MM.1S (cell line): ENCODE data around the gene ABHD18.

Experiments
- DNase-seq: peaks from one replicate; pipeline ENCODE4 v3.0.0-alpha.2; 2015
- H2AFZ ChIP-seq: fragments of 300-600 bp; sonication (generic); 2 replicates; pipeline ENCODE4 v1.6.0; 2016; ENCODE audit warnings: antibody characterized with exemption, low read length
- H3F3A ChIP-seq: fragments of 300-600 bp; sonication (generic); 2 replicates; pipeline ENCODE4 v1.6.1; 2016; ENCODE audit warnings: mild to moderate bottlenecking, antibody characterized with exemption, low read length, moderate library complexity, mixed read lengths; ENCODE audit not compliant: insufficient read depth
- H3K27ac ChIP-seq: fragments of 300-600 bp; sonication (generic); 2 replicates; pipeline ENCODE4 v1.5.1; 2016; ENCODE audit warnings: mild to moderate bottlenecking, low read length
- H3K27me3 ChIP-seq: fragments of 300-600 bp; sonication (generic); replicated peaks from 2 replicates; pipeline ENCODE4 v1.6.0; 2016; ENCODE audit warnings: low read length; ENCODE audit not compliant: insufficient read depth
- H3K36me3 ChIP-seq: fragments of 300-600 bp; sonication (generic); replicated peaks from 2 replicates; pipeline ENCODE4 v1.6.1; 2016; ENCODE audit warnings: mild to moderate bottlenecking, low read length, mixed read lengths; ENCODE audit not compliant: insufficient read depth
- H3K4me1 ChIP-seq: fragments of 300-600 bp; sonication (generic); 2 replicates; pipeline ENCODE4 v1.6.1; 2016; ENCODE audit warnings: low read length, mixed read lengths
- H3K4me2 ChIP-seq: fragments of 300-600 bp; sonication (generic); 2 replicates; pipeline ENCODE4 v1.6.0; 2016; ENCODE audit warnings: low read depth, low read length
- H3K4me3 ChIP-seq: fragments of 300-600 bp; sonication (generic); 2 replicates; pipeline ENCODE4 v1.5.1; 2016; ENCODE audit warnings: low read length, mixed read lengths
- H3K79me2 ChIP-seq: fragments of 300-600 bp; sonication (generic); 2 replicates; pipeline ENCODE4 v1.6.1; 2016; ENCODE audit warnings: mixed run types, low read length, mixed read lengths
- H3K9ac ChIP-seq: fragments of 300-600 bp; sonication (generic); 2 replicates; pipeline ENCODE4 v1.6.1; 2016; ENCODE audit warnings: low read length, mixed read lengths
- H3K9me2 ChIP-seq: fragments of 300-600 bp; sonication (generic); replicated peaks from 2 replicates; pipeline ENCODE4 v1.6.1; 2016; ENCODE audit warnings: mild to moderate bottlenecking, low read length, mixed read lengths; ENCODE audit not compliant: insufficient read depth
- H3K9me3 ChIP-seq: fragments of 300-600 bp; sonication (generic); replicated peaks from 2 replicates; pipeline ENCODE4 v1.6.1; 2016; ENCODE audit warnings: mild to moderate bottlenecking, low read length, mixed read lengths; ENCODE audit not compliant: insufficient read depth
- H4K20me1 ChIP-seq: fragments of 300-600 bp; sonication (generic); 2 replicates; pipeline ENCODE4 v1.6.1; 2016; ENCODE audit warnings: mild to moderate bottlenecking, low read length, moderate library complexity, mixed read lengths; ENCODE audit not compliant: insufficient read depth
- CTCF ChIP-seq: fragments of 300-600 bp; sonication (generic); IDR thresholded peaks from 2 replicates; pipeline ENCODE4 v1.5.1; 2016; ENCODE audit warnings: antibody characterized with exemption, low read length, mixed read lengths
- EZH2 ChIP-seq: fragments of 300-600 bp; sonication (generic); optimal IDR thresholded peaks from 2 replicates; pipeline ENCODE3; 2017; ENCODE audit warnings: low read depth, mild to moderate bottlenecking, antibody characterized with exemption, low read length, mixed read lengths
- EZH2phosphoT487 ChIP-seq: fragments of 300-600 bp; sonication (generic); IDR thresholded peaks from 2 replicates; pipeline ENCODE4 v1.6.1; 2018; ENCODE audit warnings: antibody characterized with exemption, low read length

The ABHD18 gene

GRCh38 chr4:128056396-128056795 lies 91.2 kb downstream of the ABHD18 start:
- no peaks in the 10 kb centered on the region for H3K36me3 ChIP-seq
- H3K4me3 ChIP-seq = no peak overlapping the region
- H3K79me2 ChIP-seq = no peaks in the 10 kb centered on the region
- DNase-seq = no peak
- no peak overlapping the region for H3K9ac ChIP-seq
- H3F3A ChIP-seq = peaks cover 6% of the 10 kb centered on the region
- no peak overlapping the region for H3K4me2 ChIP-seq
- no peaks in the 10 kb centered on the region for H4K20me1 ChIP-seq
- 0 out of 2 replicates have a peak, but pooled peaks cover 2% of the 10 kb centered on the region for H3K4me1 ChIP-seq
- no peaks in the 10 kb centered on the region for H3K9me2 ChIP-seq
- H3K27ac ChIP-seq = no peak overlapping the region
- TF ChIP-seq EZH2phosphoT487 (no peak), CTCF (no peak), EZH2 (no peak)
- no peaks in the 10 kb centered on the region for H3K27me3 ChIP-seq
- no peak overlapping the region for H2AFZ ChIP-seq
- H3K9me3 ChIP-seq = no peaks in the 10 kb centered on the region

GRCh38 chr4:128060121-128060698 lies 95.0 kb downstream of the ABHD18 start:
- peaks cover 14% of the 10 kb centered on the region for H3F3A ChIP-seq
- H3K4me1 ChIP-seq = 0 out of 2 replicates have a peak, but pooled peaks cover 2% of the 10 kb centered on the region
- no peaks in the 10 kb centered on the region for H3K9me3 ChIP-seq
- no peaks in the 10 kb centered on the region for H4K20me1 ChIP-seq
- peaks cover 34% of the 10 kb centered on the region for H3K79me2 ChIP-seq
- peak overlapping the region; percentile 85 for H3K4me2 ChIP-seq
- H3K4me3 ChIP-seq = peak overlapping the region; percentile 57
- H3K27ac ChIP-seq = peak overlapping the region; percentile 95; the same call in 1 of the 2 replicates
- TF ChIP-seq EZH2 (no peak), EZH2phosphoT487 (no peak), CTCF (no peak)
- H3K27me3 ChIP-seq = no peaks in the 10 kb centered on the region
- H3K9ac ChIP-seq = peak overlapping the region; percentile 96
- H3K36me3 ChIP-seq = no peaks in the 10 kb centered on the region
- H2AFZ ChIP-seq = peak overlapping the region; percentile 47
- no peaks in the 10 kb centered on the region for H3K9me2 ChIP-seq
- peak; percentile 21 for DNase-seq

GRCh38 chr4:128060699-128061565 lies 95.7 kb downstream of the ABHD18 start, which contains the start of gene LARP1B:
Gene LARP1B (plus strand): TSS chr4:128061312. CDS start chr4:128074952, 13,640 bp downstream.
- H2AFZ ChIP-seq = peak within 1 kb of the TSS; percentile 47

More at GRCh38 chr4:128060699-128061565, 95.7 kb downstream of the ABHD18 start, which contains the start of gene LARP1B:
- TF ChIP-seq EZH2 = no peak
- no peak for TF ChIP-seq CTCF
- TF ChIP-seq EZH2phosphoT487 = no peak
- Histone ChIP-seq H3K4me1 (0 out of 2 replicates have a peak, but pooled peaks cover 2% of the 10 kb centered on the region), H3K9me2 (no peaks in the 10 kb centered on the region), H3K4me2 (peak within 1 kb of the TSS; percentile 85), H3K27me3 (no peaks in the 10 kb centered on the region), H3K27ac (peak within 1 kb of the TSS; percentile 95), H3K9ac (peak within 1 kb of the TSS; percentile 96), H3K79me2 (peaks cover 41% of the 10 kb centered on the region), H3K4me3 (peak within 1 kb of the TSS; percentile 64), H4K20me1 (no peaks in the 10 kb centered on the region), H3F3A (peaks cover 14% of the 10 kb centered on the region), H3K36me3 (no peaks in the 10 kb centered on the region), H3K9me3 (no peaks in the 10 kb centered on the region)
- DNase-seq = peak; percentile 96
